ENCODE measurements around the gene CLMN. TPM values are rescaled to one million over a fixed set of nuclear protein-coding genes. Genes with fewer than 3 reads are reported as not detected.

Gene CLMN
- 6.4 TPM for polyA plus RNA-seq (2013, experiment 1 of 2)
- 5.1 TPM for polyA plus RNA-seq (2013, experiment 2 of 2)

- WGBS, 2 experiments (ENCODE audit: insufficient coverage in 2 of 2), result 0 to 1% methylated on average over 22 to 32 of the region's 98 CpGs
These were observed at the start of gene CLMN for GRCh38 chr14:95319312-95320077. CLMN (minus strand) TSS chr14:95319908; CDS start chr14:95319792, 116 bp downstream.

GRCh38 chr14:95365401-95365800 lies 45.7 kb upstream of the CLMN start:
- H3K27ac ChIP-seq (ENCODE audit: low read depth, low read length, severe bottlenecking), result no peak overlapping the region
- no peaks in the 10 kb centered on the region for H3K9me3 ChIP-seq (ENCODE audit: control insufficient read depth, low read length)
- H3K4me3 ChIP-seq (ENCODE audit: extremely low read depth, insufficient read depth, low read length, poor library complexity, severe bottlenecking), result no peak overlapping the region
- WGBS, 2 experiments (ENCODE audit: insufficient coverage in 2 of 2), result 100% methylated on average over 1 of the region's 2 CpGs; no CpG with 5 or more reads in 1 of the 2 experiments
- H3K36me3 ChIP-seq (ENCODE audit: control insufficient read depth, insufficient read depth, low read length), result no peaks in the 10 kb centered on the region
- no peaks in the 10 kb centered on the region for H3K4me1 ChIP-seq (ENCODE audit: control insufficient read depth, insufficient read depth, low read length, poor library complexity, severe bottlenecking)

More at GRCh38 chr14:95319312-95320077, at the start of gene CLMN:
- peak within 1 kb of the TSS; percentile 55 for H3K4me3 ChIP-seq (ENCODE audit: extremely low read depth, insufficient read depth, low read length, poor library complexity, severe bottlenecking)
- H3K4me1 ChIP-seq (ENCODE audit: control insufficient read depth, insufficient read depth, low read length, poor library complexity, severe bottlenecking), result peaks cover 3% of the 10 kb centered on the region
- no peaks in the 10 kb centered on the region for H3K9me3 ChIP-seq (ENCODE audit: control insufficient read depth, low read length)
- no peak within 1 kb of the TSS for H3K27ac ChIP-seq (ENCODE audit: low read depth, low read length, severe bottlenecking)
- no peaks in the 10 kb centered on the region for H3K36me3 ChIP-seq (ENCODE audit: control insufficient read depth, insufficient read depth, low read length)

GRCh38 chr14:95364481-95365209 lies 44.9 kb upstream of the CLMN start:
- Histone ChIP-seq H3K4me3 (ENCODE audit: extremely low read depth, insufficient read depth, low read length, poor library complexity, severe bottlenecking) (no peak overlapping the region), H3K27ac (ENCODE audit: low read depth, low read length, severe bottlenecking) (no peak overlapping the region), H3K36me3 (ENCODE audit: control insufficient read depth, insufficient read depth, low read length) (no peaks in the 10 kb centered on the region), H3K4me1 (ENCODE audit: control insufficient read depth, insufficient read depth, low read length, poor library complexity, severe bottlenecking) (no peaks in the 10 kb centered on the region), H3K9me3 (ENCODE audit: control insufficient read depth, low read length) (no peaks in the 10 kb centered on the region)
- WGBS, 2 experiments (ENCODE audit: insufficient coverage in 2 of 2), result 92% methylated on average over 6 to 7 of the region's 7 CpGs

- Histone ChIP-seq H3K4me3 (ENCODE audit: extremely low read depth, insufficient read depth, low read length, poor library complexity, severe bottlenecking) (no peak overlapping the region), H3K27ac (ENCODE audit: low read depth, low read length, severe bottlenecking) (no peak overlapping the region), H3K36me3 (ENCODE audit: control insufficient read depth, insufficient read depth, low read length) (no peaks in the 10 kb centered on the region), H3K4me1 (ENCODE audit: control insufficient read depth, insufficient read depth, low read length, poor library complexity, severe bottlenecking) (no peaks in the 10 kb centered on the region), H3K9me3 (ENCODE audit: control insufficient read depth, low read length) (no peaks in the 10 kb centered on the region)
- 84 to 85% methylated on average over 8 to 10 of the region's 11 CpGs for WGBS, 2 experiments (ENCODE audit: insufficient coverage in 2 of 2)
These were observed 43.8 kb upstream of the CLMN start for GRCh38 chr14:95363468-95363954.

- Histone ChIP-seq H3K27ac (ENCODE audit: low read depth, low read length, severe bottlenecking) (no peak overlapping the region), H3K36me3 (ENCODE audit: control insufficient read depth, insufficient read depth, low read length) (no peaks in the 10 kb centered on the region), H3K4me1 (ENCODE audit: control insufficient read depth, insufficient read depth, low read length, poor library complexity, severe bottlenecking) (no peaks in the 10 kb centered on the region), H3K9me3 (ENCODE audit: control insufficient read depth, low read length) (no peaks in the 10 kb centered on the region), H3K4me3 (ENCODE audit: extremely low read depth, insufficient read depth, low read length, poor library complexity, severe bottlenecking) (no peak overlapping the region)
- 48 to 59% methylated on average over 8 to 9 of the region's 9 CpGs for WGBS, 2 experiments (ENCODE audit: insufficient coverage in 2 of 2)
These were observed 42.4 kb upstream of the CLMN start for GRCh38 chr14:95362138-95362494.

- 29 to 40% methylated on average over 17 to 19 of the region's 19 CpGs for WGBS, 2 experiments (ENCODE audit: insufficient coverage in 2 of 2)
- Histone ChIP-seq H3K36me3 (ENCODE audit: control insufficient read depth, insufficient read depth, low read length) (no peaks in the 10 kb centered on the region), H3K27ac (ENCODE audit: low read depth, low read length, severe bottlenecking) (no peak overlapping the region), H3K9me3 (ENCODE audit: control insufficient read depth, low read length) (no peaks in the 10 kb centered on the region), H3K4me3 (ENCODE audit: extremely low read depth, insufficient read depth, low read length, poor library complexity, severe bottlenecking) (no peak overlapping the region), H3K4me1 (ENCODE audit: control insufficient read depth, insufficient read depth, low read length, poor library complexity, severe bottlenecking) (no peaks in the 10 kb centered on the region)
These were observed 41.8 kb upstream of the CLMN start for GRCh38 chr14:95361373-95362137.

GRCh38 chr14:95360828-95361227 lies 41.1 kb upstream of the CLMN start:
- H3K4me3 ChIP-seq (ENCODE audit: extremely low read depth, insufficient read depth, low read length, poor library complexity, severe bottlenecking), result no peak overlapping the region
- no peaks in the 10 kb centered on the region for H3K36me3 ChIP-seq (ENCODE audit: control insufficient read depth, insufficient read depth, low read length)
- no peak overlapping the region for H3K27ac ChIP-seq (ENCODE audit: low read depth, low read length, severe bottlenecking)
- no peaks in the 10 kb centered on the region for H3K9me3 ChIP-seq (ENCODE audit: control insufficient read depth, low read length)
- H3K4me1 ChIP-seq (ENCODE audit: control insufficient read depth, insufficient read depth, low read length, poor library complexity, severe bottlenecking), result no peaks in the 10 kb centered on the region
- 93 to 94% methylated on average over 9 of the region's 9 CpGs for WGBS, 2 experiments (ENCODE audit: insufficient coverage in 2 of 2)

- no peaks in the 10 kb centered on the region for H3K9me3 ChIP-seq (ENCODE audit: control insufficient read depth, low read length)
- 73 to 85% methylated on average over 22 to 44 of the region's 47 CpGs for WGBS, 2 experiments (ENCODE audit: insufficient coverage in 2 of 2)
- no peak overlapping the region for H3K27ac ChIP-seq (ENCODE audit: low read depth, low read length, severe bottlenecking)
- no peaks in the 10 kb centered on the region for H3K4me1 ChIP-seq (ENCODE audit: control insufficient read depth, insufficient read depth, low read length, poor library complexity, severe bottlenecking)
- H3K4me3 ChIP-seq (ENCODE audit: extremely low read depth, insufficient read depth, low read length, poor library complexity, severe bottlenecking), result no peak overlapping the region
- H3K36me3 ChIP-seq (ENCODE audit: control insufficient read depth, insufficient read depth, low read length), result no peaks in the 10 kb centered on the region
These were observed 40.5 kb upstream of the CLMN start for GRCh38 chr14:95359994-95360826.

GRCh38 chr14:95356245-95356869 lies 36.6 kb upstream of the CLMN start:
- Histone ChIP-seq H3K9me3 (ENCODE audit: control insufficient read depth, low read length) (no peaks in the 10 kb centered on the region), H3K4me1 (ENCODE audit: control insufficient read depth, insufficient read depth, low read length, poor library complexity, severe bottlenecking) (no peaks in the 10 kb centered on the region), H3K27ac (ENCODE audit: low read depth, low read length, severe bottlenecking) (no peak overlapping the region), H3K36me3 (ENCODE audit: control insufficient read depth, insufficient read depth, low read length) (no peaks in the 10 kb centered on the region), H3K4me3 (ENCODE audit: extremely low read depth, insufficient read depth, low read length, poor library complexity, severe bottlenecking) (no peak overlapping the region)
- 92 to 97% methylated on average over 10 to 11 of the region's 14 CpGs for WGBS, 2 experiments (ENCODE audit: insufficient coverage in 2 of 2)
